Head of caudate nucleus (tissue), 42 donors: ENCODE measurements around the gene TARS3.
"Not testable (repeated sequence)": the region's sequence is repeated elsewhere in the genome, so short reads cannot be mapped to it uniquely, and the experiment has no call there.

Experiments used
- DNase-seq, 42 donors: peaks; one replicate each; pipeline versions ENCODE4 v3.0.0 to v3.0.0-alpha.2; 2020 to 2021; ENCODE audit warnings: mixed read lengths in 7 of 42
- intact Hi-C: fragments of 100-400 bp; cut with DNase I; formaldehyde crosslinking; loops from one replicate; pipeline ENCODE4 v1.15.0; 2022

The TARS3 gene

DNA sequence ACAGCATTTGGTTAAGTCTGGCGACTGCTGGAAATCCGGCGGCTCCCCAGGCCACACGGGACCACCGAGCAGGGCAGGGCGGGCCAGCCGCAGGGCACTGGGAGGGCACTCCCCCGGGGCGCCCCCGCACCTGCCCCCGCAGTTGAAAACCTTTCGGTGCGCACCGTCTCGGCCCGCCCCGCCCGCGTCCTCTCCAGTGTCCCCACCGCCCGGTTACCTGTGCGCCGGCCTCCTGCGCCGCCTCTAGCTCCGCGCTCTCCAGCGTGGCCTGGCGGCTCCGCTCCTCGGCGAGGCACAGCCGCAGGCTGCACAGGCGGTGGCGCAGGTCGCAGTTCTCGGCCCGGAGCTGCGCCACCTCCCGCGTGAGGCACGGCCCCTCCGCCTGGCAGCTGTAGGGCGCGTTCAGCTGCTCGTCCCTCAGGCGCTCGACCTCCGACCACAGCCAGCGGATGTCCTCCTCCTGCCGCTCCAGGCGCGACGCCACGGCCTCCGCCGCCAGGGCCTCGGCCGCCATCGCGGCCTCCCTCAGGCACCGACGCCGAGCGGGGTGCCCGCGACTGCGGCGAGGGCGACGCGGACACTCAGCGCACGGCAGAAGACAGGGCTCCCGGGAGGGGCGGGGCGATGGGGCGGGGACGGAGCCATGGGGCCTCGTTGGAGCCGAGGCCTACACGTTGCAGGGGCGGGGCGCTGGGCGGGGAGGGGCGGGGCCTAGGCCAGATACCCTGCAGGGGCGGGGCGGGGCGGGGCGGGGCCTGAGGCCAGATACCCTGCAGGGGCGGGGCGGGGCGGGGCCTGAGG lies at the start of gene TARS3:
Gene TARS3, minus strand, starts transcription at position 600 of the 801 bp plus-strand sequence. Its CDS starts 86 bp downstream, at position 514.
- intact Hi-C loops: loop anchor here (5.0 kb wide), 1 partner anchor 72 kb away; the partner anchor contains the start of gene TM2D3

DNA sequence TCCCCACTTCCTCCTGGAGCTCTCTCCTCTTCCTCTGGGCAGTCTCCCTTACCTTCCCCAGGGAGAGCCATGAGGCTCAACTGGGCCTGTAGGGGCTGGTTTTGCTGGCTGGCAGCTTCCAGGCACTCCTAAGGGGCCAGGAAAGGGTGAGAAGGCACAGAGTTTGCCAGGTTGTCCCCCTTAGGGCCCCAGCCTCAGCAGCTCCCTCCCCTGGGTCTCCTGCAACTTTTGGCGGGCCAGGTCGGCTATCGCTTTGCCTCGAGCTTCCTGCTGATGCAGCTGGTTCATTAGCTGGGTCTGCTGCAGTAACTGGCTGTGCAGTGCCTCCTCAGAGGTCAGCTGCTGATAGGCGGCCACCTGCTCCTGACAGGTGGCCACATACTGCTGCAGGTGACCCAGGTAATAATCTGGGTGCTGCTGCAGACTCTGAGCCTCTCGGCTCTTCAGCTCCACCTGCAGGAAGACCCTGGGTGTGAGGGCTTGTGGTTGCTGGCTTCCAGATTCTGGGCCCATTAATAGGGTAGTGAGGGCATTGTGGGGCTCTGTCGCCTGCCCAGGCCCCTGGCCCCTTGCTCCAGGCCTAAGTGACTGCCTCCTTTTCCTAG lies 49.3 kb upstream of the TARS3 start:
- no peak for DNase-seq
- intact Hi-C loops: no loop called here

More for the DNA sequence above, at the start of gene TARS3:
- peak; percentile 89 to 98 (median 96) for DNase-seq

DNA sequence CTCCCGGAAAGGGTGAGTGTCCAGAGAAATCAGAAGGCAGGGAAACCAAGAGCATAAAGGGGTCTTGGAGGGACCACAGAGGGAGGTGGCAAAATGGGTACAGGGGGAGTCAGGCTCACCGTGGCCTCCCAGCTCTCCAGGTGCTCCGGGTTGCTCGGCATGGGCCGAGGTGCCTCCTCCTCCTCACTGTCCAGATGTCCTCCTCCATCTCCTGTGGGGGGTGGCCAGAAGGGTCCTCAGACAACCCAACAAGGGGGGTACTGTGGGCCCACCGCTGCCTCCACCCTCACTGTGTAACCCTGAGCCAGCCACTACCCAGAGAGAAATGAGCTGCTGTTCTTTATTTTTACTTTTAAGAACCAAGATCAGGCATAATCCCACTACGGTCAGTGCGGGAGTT lies 48.6 kb upstream of the TARS3 start:
- no peak for DNase-seq
- intact Hi-C loops: no loop called here

DNA sequence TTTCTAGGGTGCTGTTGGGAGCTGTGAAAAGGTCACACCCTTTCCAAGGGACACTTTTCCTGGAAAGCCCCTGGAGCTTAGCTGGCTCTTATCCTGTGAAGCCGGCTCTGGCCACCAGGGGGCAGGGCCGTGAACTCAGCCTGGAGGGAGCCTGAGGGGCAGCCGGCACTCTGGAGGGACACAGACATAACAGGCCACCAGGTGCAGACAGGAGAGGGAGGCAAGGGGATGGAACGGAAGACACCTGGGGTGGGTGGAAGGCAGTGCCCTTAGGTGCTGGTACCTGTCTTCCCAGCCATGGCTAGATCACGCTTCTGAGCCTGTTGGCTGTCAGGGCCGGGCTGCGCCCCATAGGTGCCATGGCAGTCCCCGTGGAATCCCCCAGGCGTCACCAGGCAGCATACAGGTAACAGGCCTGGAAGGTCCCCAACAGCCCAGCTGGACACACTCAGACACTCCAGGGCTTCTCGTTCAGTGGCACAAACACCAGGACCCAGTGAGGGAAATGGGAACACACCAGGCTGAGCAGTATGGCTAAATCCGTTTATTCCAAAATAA lies 42.9 kb upstream of the TARS3 start:
- intact Hi-C loops: not testable (repeated sequence)

DNA sequence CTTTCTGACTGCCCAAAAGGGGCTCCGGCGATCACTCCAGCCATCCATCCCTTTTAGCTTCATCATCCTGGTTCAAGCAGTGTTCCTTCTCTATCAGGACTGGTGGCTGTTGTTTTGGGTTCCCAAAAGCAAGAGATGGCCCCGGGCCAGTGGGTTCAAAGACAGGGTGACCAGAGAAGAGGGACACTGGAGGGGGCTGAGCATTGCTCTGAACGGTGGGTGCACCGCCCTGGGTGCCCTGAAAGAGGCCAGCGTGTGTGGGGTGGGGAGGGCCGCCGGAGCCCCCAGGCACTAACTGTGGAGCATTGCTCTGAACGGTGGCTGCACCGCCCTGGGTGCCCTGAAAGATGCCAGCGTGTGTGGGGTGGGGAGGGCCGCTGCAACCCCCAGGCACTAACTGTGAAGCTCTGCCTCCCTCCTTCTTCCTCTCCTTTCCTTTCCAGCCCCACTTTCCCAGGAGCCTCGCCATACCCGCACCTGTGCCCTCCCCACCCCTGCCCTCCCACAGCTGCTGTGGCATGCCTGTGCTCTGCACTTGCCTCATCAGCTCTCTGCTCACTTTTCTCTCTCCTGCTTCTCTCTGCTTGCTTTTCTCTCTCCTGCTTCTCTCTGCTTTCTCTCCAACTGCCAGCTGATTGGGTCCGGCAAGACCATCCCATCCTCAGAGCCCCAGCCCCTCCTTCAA lies 41.6 kb upstream of the TARS3 start:
- intact Hi-C loops: no loop called here
- no peak for DNase-seq

More for the DNA sequence above, 42.9 kb upstream of the TARS3 start:
- not testable (repeated sequence) for DNase-seq

DNA sequence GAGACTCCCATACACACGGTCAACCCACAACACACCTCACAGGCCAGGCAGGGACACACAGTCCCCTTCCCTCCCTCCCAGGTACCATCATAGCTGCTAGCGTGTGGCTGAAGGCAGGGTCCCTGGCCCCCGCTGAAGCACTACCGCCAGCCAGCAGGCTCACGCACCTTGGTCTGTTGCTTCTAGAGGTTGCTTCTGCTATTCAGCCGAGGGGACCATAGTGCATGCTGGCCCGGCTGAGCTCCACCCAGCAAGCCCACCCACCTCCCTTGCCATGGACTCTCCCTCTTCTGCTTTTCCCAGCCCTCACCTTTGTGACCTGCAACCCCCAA lies 41.0 kb upstream of the TARS3 start:
- DNase-seq, intact Hi-C loops: not testable (repeated sequence)

DNA sequence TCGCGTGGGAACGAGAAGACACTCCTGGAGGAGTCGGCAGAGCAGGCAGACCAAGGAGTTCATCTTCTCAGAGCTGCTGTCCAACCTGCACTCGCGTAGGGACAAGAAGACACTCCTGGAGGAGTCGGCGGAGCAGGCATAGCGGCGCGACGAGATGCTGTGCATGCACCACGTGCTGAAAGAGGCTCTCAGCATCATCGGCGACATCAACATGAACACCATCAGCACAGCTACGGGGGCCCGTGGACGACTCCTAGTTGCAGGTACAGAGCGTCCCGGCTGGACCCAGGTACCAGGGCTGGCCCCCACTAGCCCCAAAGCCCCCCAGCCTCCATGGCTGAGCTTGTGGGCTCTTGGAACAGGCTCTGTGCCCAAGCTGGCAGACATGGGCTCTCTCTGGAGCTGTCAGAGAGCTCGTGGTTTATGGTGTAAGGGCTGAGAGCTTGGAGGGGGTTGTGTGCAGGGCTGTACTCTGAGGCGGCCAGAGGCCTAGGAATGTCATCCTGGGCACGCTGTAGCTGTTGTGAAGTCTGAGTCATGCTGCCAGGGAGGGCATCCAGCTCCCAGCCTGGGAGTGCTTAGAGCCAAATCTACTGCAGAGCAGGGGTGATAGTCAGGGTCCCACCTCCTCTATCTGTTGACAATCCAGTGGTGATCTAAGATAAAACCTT lies 40.5 kb upstream of the TARS3 start:
- intact Hi-C loops, DNase-seq: not testable (repeated sequence)

DNA sequence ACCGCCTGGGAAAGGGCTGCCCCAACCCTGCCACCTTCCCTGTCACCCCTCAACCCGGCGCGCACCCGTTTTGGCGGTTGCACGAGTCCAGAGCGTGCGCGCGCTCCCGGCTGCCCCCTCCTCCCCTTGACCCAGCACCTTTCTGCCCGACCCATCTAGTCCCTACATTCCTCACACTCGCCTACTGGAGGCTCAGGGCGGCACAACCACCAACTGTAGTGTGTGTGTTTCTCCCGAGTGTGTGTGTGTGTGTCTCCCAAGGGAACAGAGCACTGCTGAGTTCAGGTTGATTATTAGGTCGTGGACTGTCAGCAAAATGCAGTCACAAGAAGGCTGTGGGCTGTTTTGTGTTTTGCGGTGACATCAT lies 22.4 kb upstream of the TARS3 start:
- DNase-seq, intact Hi-C loops: not testable (repeated sequence)

DNA sequence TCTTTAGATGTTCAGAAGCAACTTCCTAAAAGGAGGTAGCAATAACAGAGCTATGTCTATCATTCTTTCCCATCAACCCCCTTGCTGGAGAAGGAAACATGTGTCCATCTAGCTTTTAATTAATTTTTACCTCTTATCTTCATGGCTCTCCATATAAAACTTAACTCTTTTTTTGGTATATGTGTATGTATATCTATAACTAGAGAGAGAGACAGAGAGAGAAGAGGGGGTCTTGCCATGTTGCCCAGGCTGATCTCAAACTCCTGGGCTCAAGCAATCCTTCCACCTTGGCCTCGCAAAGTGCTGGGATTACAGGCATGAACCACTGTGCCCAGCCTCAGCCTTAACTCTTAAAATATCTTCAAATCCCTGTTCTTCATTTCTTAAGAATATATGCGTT lies 10.6 kb upstream of the TARS3 start:
- intact Hi-C loops: not testable (repeated sequence)

DNA sequence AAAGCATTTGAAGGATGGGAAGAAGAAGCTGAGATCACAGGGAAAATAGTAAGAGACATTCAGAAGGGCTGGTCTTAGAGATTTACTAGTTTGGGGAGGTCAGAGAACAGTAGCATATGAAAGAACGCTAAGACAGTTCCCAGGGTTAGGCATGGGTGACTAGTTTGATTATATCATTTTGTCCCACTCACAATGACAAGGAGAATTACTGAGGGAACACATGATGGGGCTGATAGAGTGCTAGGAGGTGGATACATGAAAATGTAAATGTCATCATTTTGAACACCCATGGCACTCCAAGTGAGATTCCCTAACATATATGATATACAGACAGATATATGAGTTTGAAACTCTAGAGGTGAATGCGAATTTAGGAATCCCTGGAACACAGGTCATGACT lies 9.3 kb upstream of the TARS3 start:
- intact Hi-C loops: no loop called here
- DNase-seq: no peak

More for the DNA sequence above, 10.6 kb upstream of the TARS3 start:
- DNase-seq: not testable (repeated sequence)

DNA sequence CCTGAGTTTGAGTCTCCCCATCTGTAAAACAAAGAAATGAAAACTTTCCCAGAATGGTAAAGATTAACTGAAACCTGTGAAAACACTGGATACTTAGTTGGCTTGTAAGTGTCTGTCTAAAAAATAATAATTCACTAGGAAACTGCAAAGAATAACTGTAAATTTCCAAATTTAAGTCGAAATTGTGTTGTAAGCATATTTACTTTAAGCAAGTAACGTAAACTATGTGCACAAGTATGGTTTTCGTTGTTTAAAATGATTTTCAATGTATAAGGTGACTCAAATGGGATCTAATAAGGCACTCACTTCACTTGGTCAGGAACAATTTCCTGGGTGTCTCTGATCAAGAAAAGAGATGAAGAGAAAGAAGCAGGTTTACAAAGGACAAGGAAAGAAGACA lies 8.5 kb upstream of the TARS3 start:
- intact Hi-C loops: no loop called here
- DNase-seq: no peak

DNA sequence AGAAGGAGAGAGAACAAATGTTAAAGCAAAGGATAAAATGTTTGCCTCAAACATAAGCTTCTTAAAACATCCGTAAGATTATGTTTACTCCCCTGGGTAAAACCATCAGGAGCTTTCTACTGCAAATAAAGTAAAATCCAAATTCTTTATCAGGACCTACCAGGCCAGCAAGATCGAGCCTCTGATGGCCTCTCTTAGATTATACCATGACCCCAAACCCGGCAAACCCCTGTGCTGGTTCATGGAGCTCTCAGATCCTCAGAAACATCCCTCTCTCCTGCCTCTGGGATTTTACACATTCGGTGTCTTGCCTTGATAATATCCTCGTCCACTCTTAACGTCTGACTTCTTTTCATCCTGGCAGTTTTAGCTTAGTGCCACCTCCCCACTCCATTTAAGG lies 7.5 kb upstream of the TARS3 start:
- intact Hi-C loops: no loop called here
- DNase-seq: peak in 1 of 42 donors; percentile 37

DNA sequence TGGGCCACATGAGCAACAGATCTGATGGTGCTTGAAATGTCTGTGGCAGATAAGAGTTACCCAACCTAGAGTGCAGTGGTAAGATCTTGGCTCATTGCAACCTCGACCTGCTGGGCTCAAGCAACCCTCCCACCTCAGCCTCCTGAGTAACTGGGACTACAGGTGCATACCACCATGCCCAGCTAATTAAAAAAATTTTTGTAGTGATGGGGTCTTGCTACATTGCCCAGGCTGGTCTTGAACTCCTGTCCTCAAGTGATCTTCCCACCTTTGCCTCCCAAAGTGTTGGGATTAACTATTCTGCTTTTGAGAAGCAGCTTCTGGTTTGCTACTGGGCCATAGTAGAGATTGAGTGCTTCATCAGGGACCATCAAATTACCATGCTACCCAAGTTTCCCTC lies 2.9 kb upstream of the TARS3 start:
- no peak for DNase-seq
- intact Hi-C loops: no loop called here

DNA sequence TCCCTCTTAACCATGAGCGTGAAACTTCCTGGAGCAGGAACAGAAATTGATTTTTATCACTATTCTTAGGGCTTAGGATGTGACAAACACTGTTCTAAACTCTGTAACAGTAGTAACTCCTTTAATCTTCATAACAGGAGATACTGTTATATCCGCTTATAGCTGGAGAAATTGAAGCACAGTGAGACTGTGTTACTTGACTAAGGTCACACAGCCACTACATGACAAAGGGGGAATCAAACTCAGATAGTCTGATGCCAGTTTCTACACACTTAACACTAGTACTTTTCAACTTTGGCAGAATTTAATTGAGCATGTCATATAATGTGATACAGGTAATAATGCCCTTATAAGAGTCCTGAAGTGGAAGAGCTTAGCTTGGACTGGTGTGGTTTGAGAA lies 800 bp upstream of the TARS3 start:
- DNase-seq: no peak
- intact Hi-C loops: no loop called here

DNA sequence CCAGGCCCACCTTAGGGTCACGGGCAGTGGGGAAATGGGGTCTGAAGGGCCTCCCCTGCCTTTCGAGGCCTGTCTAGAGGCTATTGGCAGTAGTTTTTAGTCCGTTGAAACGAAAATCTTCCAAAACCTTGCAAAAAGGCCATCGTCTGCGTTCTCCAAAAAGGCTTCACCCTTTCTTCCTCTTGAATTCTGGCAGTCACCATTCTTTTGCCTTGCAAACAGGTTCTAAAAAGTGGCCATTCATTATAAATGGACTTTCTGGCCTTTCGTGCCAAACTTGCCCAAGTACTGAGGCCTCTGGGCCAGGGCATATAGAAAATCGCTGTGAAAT lies 367 bp upstream of the TARS3 start:
- DNase-seq: no peak
- intact Hi-C loops: loop anchor here (5.0 kb wide), 1 partner anchor 72 kb away; the partner anchor contains the start of gene TM2D3

DNA sequence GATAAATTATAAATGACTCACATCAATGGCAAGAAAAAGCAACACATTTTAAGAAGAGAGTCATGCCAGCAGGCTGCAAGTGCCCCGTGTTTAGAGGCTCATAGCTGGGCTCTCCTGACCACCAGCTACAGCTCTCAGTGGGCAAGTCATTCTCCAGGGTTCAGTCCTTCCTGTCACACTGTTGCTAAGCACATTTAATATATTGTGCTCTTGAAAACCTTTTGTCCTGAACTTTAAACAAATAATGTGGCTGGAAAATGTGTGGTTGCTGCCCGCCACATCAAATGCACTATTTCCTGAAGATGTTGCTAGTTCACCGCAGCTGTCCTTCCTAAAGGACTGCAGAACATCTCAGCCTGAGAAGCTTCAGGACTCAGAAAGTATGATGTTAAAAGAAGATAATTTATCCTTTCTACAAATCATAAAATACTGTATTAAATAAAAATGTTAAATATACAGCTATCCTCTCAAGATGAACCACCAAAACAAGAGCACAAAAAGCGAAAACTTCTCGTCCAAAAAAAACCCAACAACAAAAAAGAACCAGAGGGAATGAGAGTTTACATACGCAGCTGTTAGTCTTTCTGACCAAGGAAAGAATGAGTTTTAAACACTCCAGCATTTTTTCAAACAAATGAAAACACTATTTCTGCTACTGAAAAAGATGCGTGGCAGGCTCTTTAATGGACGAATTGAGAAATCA lies 951 bp downstream of the TARS3 start:
- intact Hi-C loops: loop anchor here (5.0 kb wide), 1 partner anchor 71 kb away; the partner anchor contains the start of gene TM2D3
- DNase-seq: peak in 3 of 42 donors; percentile 21 to 37 (median 36)

DNA sequence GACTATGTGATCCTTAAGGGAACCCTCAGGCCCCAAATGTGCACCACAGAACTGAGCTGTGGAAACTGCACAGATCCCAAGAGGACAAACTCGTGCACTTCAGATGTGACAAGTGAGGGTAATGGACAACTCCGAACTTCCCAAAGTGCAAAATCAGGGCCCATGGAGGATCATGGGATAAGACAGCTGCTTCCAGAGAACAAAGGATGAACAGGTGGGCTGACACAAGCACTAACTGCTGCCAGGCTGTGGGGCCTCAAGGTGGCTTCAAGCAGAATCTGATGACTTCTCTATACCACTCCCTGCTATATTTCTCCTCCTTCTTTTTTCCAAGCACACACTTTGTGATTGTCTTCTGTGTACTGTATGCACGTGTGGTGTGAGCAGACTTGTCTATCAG lies 5.4 kb downstream of the TARS3 start:
- intact Hi-C loops: no loop called here

DNA sequence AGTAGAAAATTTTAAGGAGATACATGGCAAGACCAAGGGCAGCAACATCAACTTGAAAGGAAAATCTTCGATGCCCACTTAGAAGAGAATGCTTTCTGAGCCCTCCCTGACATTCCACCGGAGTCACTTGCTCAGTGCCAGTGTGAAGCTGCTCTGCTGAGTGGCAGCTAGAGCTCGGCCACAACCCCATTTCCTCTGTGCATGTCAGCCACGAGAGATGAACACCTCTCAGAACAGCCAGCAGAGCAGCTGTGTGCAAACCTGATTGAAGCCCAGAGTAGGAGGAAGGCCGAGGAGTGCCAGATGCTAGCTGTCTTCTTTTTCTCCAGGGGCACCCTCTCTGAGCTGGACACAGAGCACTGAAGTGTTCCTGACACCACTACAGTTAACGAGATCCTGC lies 12.2 kb downstream of the TARS3 start:
- no peak for DNase-seq
- intact Hi-C loops: no loop called here

More for the DNA sequence above, 5.4 kb downstream of the TARS3 start:
- no peak for DNase-seq

DNA sequence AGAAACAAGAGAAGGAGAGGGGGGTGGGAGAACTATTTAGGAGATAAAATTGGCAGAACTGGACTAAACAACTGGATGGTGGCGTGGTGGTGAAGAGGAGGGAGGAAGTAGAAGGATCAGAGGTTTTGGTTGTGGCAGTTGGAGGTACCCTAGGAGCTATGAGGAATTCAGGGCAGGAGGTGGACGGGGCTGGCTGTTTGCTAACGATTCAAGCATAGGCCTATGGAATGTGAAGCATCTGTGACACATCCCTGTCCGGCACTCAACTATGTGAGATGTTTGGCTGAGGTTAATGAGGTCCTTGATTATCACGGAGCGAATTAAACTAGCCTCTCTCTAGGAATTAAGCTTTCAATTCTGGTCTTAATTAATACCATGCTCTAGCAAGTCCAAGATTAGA lies 13.5 kb downstream of the TARS3 start:
- intact Hi-C loops: no loop called here
- no peak for DNase-seq
